ENCODE data around the gene CD99L2.

DNA sequence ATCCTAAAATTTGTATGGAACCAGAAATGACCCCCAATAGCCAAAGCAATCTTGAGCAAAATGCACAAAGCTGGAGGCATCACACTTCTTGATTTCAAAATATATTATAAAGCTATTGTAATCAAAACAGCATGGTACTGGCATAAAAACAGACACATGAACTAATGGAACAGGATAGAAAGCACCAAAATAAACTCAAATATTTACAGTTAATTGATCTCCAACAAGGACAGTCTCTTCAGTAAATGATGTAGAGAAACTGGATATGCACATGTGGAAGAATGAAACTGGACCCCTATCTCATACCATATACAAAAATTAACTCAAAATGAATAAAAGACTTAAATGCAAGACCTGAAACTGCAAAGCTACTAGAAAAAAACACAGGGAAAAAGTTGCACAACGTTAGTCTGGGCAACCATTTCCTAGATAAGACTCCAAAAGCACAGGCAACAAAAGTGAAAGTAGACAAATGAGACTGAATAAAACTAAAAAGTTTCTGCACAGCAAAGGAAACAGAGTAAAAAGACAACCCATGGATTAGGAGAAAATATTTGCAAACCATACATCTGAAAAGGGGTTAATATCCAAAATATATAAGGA, 64.9 kb downstream of the CD99L2 start:
- TF ChIP-seq POLR2AphosphoS5 (IDR thresholded peaks at IDR 0.05; ENCODE audit: low read depth, low read length) (no peak), SIN3A (IDR thresholded peaks at IDR 0.05; ENCODE audit: borderline replicate concordance, insufficient read depth, low read length) (no peak), TAF1 (IDR thresholded peaks at IDR 0.05; ENCODE audit: borderline replicate concordance, insufficient read depth, low read length) (no peak)
